CD4-positive, alpha-beta T cell treated with Interleukin-17A for 4 hours (primary cell): ENCODE data around the gene CD70.
A peak's percentile ranks its signal among the peaks of the same experiment; 100 is the strongest.
"Not testable (repeated sequence)": the region's sequence is repeated elsewhere in the genome, so short reads cannot be mapped to it uniquely, and the experiment has no call there.

Source experiments
- DNase-seq: peaks from one replicate; pipeline ENCODE4 v3.0.0-alpha.2; 2020; ENCODE audit warnings: mixed read lengths

Gene CD70

DNA sequence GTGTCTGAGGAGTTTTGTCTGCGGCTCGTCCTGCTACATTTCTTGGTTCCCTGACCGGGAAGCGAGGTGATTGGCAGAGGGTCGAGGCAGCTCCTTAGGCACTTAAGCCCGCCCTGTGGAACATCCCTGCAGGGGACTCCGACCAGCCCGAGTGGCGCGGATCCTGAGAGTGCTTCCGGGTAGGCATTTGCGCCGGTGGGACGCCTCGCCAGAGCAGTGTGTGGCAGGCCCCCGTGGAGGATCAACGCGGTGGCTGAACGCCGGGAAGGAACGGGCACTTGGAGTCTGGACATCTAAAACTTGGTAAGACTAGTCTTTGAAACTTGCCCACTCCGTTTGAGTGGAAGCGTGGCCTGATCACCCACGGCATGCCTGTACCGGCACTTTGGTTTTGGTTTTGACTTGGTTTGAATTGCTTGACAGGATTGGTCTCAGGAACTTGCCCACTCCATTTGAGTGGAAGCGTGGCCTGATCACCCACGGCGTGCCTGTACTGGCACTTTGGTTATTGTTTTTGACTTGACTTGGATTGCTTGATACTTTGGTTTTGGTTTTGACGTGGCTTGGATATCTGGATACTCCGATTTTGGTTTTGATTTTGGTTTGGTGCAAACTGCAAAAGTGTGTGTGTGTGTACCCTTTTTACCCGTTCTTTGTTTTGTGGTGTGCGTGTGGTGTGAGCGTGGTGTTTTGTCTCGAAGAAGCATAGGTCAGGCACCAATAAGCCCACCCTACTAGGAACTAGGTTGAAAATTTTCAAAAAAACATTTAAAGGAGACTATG is 6.7 kb upstream of the CD70 start:
- not testable (repeated sequence) for DNase-seq

DNA sequence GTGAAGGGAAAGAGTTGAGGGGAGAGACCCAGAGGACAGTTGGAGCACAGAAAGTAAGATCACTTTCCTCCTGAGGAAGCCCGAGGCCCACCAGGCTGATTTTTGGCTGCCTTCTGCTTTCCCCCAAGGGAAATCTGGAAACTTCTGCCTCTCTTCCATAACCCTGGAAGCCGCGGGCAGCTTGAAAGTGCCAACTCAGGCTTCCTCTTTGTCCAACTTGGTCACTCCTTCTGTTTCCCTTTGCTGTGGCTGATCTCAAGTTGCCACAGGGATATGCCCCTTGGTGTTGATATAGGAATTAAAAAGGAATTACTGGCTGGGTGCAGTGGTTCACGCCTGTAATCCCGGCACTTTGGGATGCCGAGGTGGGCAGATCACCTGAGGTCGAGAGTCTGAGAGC is 5.7 kb upstream of the CD70 start:
- DNase-seq = no peak

DNA sequence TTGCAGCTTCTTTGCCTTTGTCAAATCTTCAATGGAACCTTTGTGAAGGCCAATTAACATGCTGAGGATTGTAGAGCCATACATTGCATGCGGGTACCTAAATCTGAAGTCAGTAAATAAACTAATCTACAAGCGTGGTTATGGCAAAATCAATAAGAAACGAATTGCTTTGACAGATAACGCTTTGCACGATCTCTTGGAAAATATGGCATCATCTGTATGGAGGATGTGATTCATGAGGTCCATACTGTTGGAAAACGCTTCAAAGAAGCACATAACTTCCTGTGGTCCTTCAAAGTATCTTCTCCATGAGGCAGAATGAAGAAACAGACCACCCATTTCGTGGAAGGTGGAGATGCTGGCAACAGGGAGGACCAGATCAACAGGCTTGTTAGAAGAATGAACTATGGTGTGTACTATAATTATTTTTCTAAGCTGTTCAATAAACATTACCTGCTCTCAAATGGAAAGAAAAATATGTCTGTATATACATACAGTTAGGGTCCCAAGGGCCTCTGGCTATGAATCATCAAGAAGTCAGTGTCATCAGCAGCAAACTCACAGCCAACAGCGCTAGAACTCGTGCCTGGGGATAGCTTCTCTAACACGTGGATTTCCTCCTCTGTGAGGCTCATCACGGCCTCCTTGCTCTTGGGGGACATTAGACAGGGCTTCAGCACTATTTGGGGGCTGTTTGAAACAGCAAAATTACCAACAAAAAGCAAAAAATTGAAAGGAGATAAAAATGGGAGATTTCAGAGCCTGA is 2.9 kb upstream of the CD70 start:
- DNase-seq = no peak

DNA sequence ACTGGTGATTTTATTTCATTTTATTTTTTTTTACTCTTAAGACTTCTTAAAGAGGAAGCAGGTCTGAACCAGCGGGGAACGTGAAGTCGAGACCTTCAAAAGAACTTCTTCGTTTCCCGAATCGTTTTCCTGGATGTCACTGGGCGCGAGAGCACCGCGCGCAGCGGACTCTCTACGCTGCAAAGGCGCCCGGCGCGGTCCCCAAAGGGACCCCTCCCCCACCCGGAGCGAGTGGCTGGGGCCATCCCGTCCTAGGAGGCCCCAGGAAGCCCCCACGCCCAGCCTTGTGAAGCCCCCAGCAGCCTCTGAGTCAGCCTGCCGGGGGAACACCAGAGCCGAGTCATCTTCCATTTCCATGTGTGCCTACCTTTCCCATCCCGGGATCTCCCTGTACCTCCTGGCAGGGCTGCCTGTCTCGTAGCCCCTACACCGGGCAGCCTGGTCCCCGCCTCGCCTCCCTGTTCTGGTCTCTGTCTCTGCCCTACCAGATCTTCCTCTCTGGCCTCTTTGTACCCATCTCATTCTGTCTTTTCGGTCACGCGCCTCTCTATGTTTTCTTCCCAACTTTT is 608 bp downstream of the CD70 start:
- DNase-seq = no peak

DNA sequence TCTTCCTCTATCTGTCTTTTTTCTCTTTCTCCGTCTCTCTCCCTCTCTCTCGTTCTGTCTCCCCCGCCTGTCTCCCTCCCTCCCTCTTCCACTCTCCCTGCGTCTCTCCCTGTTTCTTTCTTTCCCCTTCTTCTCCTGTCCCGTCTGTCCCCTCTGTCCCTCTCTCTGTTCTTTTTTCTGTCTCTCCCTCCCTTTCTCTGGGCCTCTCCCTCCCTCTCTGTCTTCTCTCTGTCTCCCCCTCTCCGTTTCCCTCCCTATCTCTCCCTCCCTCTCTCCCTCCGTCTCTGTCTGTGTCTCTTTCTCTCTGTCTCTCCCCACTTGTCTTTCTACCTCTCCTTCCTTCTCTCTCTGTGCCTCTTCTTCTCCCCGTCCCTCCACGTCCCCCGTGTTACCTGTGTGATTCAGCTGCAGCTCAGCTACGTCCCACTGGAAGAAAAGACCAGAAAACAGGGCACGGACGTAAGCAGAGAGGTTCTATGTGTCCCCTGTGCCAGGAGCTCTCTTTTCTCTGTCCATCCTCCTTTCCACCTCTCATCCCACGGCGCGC is 1.2 kb downstream of the CD70 start:
- DNase-seq = no peak

DNA sequence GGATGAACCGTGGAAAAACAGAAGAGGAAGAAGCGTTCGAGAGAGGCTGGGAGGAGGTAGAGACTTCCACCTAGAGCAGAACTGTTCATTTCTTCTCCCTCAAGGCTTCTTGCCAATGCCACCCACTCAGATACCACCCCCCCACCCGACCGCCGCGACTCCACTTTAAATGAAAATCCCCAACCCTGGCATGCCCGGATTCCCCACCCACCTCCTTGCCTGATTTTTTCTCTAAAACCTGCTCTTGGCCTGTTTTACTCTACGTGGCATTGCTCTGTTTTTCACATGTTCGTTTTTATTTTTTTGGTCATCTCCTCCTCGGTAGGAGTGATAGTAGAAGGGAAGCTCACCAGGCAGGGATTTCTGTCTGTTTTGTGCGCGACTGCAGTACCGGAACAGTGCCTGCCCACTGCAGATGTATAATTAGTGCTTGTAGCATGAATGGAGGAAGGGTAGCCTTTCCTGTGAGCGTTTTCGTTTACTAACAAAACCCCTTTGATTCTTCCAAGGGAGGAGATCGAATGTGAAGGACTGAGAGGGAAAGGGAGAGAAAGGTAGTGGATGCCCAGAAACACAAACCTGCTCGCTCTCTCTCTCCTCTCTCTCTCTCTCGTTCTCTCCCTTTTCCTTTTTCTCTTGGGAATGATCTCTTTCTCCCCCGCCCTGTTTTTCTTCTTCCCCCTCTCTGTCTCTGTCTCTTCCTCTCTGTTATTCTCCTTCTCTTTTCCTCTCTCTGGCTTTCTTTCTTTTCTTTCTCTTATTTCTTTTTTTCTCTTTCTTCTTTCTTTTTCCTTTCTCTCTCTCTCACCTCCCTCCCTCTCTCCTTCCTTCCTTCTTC is 2.2 kb downstream of the CD70 start:
- no peak for DNase-seq

DNA sequence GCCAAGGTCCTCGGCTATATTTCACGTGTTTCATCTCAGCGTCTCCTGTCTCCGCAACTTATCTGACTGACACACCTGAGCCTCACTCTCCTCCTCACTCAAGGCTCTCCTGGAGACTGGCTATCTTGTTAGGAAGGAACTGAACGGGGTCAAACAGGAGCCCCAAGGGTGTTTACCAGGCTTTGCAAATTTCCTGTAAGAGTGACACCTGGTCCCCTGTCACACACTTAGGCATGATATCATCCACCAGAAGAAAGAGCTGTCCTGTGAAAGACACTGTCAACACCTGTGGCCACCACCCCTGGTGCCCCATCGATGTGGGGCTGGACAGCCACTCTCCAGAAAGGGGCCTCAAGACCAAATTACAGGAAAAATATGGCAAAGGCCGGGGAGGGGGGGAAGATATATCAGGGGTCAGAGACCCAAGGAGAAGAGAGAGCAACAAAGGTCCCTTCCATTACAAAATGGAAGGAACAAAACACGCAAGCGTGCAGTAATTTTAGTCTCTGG is 2.9 kb downstream of the CD70 start:
- no peak for DNase-seq

DNA sequence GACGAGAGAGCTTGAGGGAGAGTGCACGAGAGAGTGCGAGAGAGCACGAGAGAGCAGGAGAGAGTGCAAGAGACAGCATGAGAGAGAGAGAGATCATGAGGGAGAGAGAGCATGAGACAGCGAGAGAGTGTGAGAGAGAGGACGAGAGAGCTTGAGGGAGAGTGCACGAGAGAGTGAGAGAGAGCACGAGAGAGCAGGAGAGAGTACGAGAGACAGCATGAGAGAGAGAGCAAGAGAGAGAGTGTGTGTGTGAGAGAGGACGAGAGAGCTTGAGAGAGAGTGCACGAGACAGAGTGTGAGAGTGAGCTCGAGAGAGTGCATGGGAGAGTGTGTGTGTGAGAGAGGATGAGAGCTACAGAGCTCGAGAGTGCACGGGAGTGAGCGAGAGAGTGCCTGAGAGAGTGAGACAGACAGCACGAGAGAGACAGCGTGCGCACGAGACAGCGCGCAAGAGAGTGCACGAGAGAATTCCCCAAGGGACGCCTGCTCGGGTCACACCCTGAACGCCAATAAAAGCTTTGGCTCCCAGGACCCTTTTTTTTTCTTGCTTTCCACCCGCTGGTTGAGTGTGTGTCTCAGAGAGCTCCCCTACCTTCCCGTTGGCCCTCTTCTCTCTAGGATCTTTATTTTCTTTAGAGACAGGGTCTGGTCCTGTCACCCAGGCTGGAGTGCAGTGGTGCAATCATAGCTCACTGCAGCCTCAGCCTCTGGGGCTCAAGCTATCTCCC is 3.7 kb downstream of the CD70 start:
- peak; percentile 28 for DNase-seq

DNA sequence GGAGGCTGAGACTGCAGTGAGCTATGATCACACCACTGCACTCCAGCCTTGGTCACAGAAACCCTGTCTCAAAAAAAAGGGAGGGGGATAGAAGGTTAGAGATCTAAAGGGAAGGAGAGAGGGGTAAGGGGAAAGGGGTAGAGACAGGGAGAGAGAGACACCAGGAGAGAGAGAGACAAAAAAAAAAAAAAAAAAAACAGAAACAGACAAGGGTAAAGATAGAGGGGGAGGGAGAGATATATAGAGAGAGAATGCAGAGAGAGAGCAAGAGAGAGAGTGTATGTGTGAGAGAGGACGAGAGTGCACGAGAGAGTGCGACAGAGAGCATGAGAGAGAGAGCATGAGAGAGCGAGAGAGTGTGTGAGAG is 4.2 kb downstream of the CD70 start:
- no peak for DNase-seq

DNA sequence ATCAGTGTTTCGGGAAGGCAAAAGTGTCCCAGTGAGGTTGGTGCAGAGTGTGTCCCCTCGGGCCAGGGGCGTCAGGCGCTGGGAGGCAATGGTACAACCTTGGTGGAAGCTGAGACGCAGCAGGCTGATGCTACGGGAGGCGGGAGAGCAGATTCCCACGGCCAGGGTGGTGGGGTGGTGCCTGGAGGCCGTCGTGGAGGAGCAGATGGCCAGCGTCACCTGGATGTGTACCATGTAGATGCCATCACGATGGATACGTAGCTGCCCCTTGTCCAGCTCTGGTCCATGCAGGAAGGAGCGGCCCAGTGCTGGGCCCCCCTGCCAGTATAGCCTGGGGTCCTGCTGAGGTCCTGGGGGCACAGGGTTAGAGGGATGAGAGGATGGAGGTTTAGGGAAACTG is 4.9 kb downstream of the CD70 start:
- no peak for DNase-seq

DNA sequence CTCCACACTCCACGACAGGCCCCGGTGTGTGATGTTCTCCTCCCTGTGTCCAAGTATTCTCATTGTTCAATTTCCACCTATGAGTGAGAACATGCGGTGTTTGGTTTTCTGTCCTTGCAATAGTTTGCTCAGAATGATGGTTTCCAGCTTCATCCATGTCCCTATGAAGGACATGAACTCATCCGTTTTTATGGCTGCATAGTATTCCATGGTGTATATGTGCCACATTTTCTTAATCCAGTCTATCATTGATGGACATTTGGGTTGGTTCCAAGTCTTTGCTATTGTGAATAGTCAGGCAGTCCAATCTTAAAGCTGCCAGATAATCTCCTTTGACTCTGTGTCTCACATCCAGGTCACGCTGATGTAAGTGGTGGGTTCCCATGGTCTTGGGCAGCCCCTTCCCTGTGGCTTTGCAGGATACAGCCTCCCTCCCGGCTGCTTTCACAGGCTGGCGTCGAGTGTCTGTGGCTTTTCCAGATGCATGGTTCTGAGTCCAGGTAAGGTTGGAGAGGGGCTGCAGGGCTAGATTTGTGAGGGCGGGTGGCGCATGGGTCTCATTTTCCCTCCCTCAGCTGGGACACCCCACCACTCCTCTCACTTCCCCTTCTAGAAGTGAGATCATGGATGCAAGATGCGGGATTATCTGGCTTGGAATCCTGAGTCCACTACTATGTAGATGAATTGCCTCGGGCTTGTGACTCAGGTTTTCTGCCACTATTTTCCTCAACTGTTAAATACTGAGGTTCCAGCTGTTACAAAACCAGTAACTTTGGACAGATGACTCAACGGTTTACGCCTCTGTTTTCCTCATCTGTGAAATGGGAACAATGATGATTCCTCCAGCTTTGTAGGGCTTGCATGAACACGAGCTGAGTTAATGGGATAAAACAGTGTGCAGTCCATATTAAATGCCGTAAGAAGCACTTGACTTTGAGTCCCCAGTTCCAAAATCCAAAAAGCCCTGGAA is 8.2 kb downstream of the CD70 start:
- not testable (repeated sequence) for DNase-seq

DNA sequence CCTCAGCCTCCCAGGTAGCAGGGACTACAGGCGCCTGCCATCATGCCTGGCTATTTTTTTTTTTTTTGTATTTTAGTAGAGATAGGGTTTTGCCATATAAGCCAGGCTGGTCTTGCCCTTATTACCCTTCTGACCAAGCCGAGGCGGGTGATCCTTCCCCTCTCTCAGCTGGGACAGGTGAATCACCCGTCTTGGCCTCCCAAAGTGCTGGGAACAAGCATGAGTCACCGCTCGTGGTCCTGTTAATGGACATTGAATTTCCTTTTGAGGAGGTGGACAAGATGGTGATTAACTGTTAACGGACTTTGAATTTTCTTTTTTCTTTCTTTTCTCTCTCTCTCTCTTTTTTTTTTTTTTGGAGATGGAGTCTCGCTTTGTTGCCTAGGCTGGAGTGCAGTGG is 10.6 kb downstream of the CD70 start:
- no peak for DNase-seq

DNA sequence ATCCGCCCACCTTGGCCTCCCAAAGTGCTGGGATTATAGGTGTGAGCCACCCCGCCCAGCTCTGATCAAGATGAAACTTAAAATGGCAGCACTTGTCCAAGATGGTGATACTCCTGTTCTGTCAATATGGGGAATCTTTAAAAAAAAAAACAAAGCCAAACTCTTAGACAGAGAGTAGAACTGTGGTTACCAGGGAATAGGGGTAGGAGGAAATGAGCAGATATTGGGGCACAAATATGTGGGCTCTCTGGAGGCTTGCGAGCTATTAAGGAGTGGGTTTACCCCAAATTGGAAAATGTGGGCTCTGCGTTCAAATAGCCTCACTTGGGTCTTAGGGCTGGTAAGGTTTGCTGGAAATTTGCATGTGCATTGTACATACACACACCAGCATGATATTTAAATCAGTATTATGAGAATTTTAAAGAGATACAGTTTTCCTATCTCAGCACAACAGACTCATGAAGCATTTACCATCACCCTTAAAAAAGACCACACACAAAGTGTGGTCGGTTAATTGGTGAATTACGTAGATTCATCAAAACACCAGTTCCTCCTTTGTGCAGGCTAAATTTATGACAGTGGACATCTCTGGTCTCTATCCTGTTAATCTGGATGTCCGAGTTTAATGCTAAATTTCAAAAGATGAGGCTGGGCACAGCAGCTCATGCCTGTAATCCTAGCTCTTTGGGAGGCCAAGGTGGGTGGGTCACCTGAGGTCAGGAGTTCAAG is 11.3 kb downstream of the CD70 start:
- no peak for DNase-seq

DNA sequence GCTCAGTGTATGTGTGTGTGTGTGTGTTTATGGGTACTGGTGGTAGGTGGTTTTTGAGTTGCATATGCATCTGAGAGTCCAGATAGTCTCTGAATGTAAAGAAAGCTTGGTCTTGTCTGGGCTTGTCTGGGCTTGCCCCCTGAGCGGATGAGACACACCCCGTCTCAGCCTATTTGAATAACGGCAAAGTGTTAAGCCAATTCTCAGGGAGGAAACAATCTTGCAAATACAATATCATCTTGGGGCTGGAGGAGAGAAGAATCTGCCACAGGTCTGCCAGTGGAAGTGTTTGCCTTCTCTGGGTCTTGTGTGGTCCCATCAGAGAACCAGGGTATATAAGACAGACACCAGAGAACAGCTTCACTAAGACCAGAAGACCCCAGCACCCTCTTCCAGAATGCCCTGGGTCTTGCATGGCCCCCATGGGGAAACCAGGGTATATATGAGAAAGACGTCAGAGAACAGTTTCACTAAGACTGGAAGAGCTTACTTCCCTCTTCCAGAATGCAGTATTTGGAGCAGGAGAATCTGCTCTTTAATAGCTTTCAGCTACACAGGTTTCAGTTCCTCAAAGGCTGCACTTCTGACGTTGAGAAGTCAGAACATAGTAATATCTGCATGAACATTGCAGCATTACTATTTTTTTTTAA is 13.3 kb downstream of the CD70 start:
- DNase-seq = no peak

DNA sequence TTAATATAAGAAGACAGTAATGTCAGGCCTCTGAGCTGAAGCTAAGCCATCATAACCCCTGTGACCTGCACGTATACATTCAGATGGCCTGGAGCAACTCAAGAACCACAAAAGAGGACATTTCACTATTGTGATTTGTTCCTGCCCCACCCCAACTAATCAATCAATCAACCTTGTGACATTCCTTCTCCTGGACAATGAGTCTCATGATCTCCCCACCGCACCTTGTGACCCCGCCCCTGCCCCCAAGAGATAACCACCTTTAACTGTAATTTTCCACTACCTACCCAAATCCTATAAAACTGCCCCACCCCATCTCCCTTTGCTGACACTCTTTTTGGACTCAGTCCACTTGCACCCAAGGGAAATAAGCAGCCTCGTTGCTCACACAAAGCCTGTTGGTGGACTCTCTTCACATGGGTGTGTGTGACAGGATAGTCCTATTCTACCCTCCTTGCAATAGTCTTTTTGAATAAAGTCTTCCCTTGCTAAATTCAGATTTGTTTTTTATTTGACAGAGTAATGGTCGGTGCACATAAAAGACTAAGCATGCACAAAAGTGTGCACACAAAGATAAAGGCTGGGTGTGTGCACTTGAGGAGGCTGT is 14.0 kb downstream of the CD70 start:
- no peak for DNase-seq

DNA sequence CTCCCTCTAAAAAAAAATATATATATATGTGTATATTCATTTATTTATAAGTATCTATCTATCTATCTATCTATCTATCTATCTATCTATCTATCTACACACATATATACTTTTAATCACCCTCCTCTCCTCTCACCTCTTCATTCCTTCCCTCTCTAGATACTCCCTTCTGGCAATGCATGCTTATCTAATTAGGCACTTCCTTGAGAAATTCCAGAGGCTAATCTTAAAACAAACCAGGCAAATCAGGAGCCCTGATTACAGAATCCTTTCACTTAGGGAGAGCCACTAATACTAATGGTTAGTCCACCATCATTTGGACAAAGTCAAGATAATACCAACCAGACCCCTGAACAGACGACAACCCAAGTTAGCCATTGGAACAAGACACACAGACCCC is 17.6 kb downstream of the CD70 start:
- no peak for DNase-seq

DNA sequence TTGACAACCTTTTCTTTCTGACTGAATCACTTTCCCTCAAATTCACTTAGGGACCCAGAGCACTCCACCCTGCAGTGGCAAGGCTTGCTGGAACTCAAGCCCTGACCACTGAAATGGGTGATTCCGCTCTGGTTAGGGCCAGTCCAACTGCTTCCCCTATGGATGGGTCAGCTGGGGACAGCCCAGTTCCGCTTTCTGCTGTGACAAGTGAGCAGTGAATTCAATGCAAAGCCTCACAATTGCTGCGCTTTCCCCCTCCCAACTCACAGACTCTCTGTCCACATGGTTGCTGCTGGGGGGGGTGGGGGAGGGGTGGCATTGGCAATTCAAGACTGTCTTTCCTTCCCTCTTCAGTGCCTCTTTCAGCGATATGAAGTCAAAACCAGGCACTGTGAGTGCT is 18.7 kb downstream of the CD70 start:
- DNase-seq = no peak

DNA sequence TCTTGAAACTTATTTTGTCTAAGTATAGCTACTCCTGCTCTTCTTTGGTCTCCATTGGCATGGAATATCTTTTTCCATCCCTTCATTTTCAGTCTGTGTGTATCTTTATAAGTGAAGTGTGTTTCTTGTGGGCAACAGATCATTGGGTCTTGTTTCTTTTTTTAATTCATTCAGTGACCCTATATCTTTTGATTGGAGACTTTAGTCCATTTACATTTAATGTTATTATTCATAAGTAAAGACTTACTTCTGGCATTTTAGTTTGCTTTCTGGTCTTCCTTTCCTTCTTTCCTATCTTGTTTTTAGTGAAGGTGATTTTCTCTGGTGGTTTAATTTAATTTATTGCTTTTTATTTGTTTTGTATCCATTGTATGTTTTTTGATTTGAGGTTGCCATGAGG is 19.8 kb downstream of the CD70 start:
- DNase-seq = no peak

DNA sequence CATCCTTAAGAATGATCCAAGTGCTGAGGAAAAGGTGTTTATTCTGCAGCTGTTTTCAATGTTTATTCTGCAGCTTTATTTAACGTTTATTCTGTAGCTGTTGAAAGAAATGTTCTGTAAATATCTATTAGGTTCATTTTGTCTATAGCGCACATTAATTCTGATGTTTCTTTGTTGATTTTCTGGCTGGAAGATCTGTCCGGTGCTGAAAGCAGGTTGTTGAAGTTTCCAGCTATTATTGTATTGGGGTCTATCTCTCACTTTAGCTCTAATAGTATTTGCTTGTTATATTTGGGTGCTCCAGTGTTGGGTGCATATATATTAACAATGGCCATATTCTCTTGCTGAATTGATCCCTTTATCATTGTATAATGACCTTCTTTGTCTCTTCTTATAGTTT is 20.2 kb downstream of the CD70 start:
- no peak for DNase-seq
